ENCODE data around the gene EEF1A2.

- no peak for TF ChIP-seq EZH2 (IDR thresholded peaks at IDR 0.05; ENCODE audit: low read depth)
- TF ChIP-seq CTCF (conservative IDR thresholded peaks at IDR 0.05) = no peak
Observed at GRCh38 chr20:63544241-63544957, 45.5 kb upstream of the EEF1A2 start.

All from PC-9 (cell line).